Thyroid gland (tissue), 4 donors: ENCODE results near the gene SLC25A33. TPM values are rescaled to one million over a fixed set of nuclear protein-coding genes. Genes with fewer than 3 reads are reported as not detected.

Experiments
- DNase-seq, 2 donors: peaks; one replicate each; pipeline ENCODE4 v3.0.0-alpha.2; 2019
- H3K27ac ChIP-seq, 3 donors: fragments of 200-600 bp; sonication (generic); 1 replicate in 2 of 3; 2 replicates in 1 of 3; pipeline ENCODE4 v1.5.1; 2016 to 2019; ENCODE audit warnings: mild to moderate bottlenecking in 1 of 3, moderate library complexity in 1 of 3
- H3K27me3 ChIP-seq: fragments of 200-600 bp; sonication (generic); one replicate; pipeline ENCODE4 v1.5.1; 2019
- H3K36me3 ChIP-seq, 2 donors: fragments of 200-600 bp; sonication (generic); one replicate each; pipeline ENCODE4 v1.5.1; 2016 to 2019
- H3K4me1 ChIP-seq, 2 donors: fragments of 200-600 bp; sonication (generic); one replicate each; pipeline ENCODE4 v1.5.1; 2017 to 2019
- H3K4me3 ChIP-seq, 3 donors: fragments of 200-600 bp; sonication (generic); replicated peaks in 1 of 3; 1 replicate in 2 of 3; 2 replicates in 1 of 3; pipeline ENCODE4 v1.5.1; 2016; ENCODE audit warnings: mild to moderate bottlenecking in 1 of 3
- H3K9me3 ChIP-seq: fragments of 200-600 bp; sonication (generic); one replicate; pipeline ENCODE4 v1.5.1; 2017
- CTCF ChIP-seq, 6 experiments: fragments of 200-600 bp in 3 of 6; fragments of 450-650 bp in 3 of 6; sonication (generic) in 3 of 6; IDR thresholded peaks; one replicate each; pipeline ENCODE4 v1.5.1; 2016 to 2019; ENCODE audit warnings: antibody characterized with exemption in 6 of 6, mild to moderate bottlenecking in 2 of 6, inconsistent platforms in 1 of 6, moderate library complexity in 1 of 6
- POLR2A ChIP-seq, 2 donors: fragments of 450-650 bp; IDR thresholded peaks; one replicate each; pipeline ENCODE4 v1.6.1; 2017; ENCODE audit warnings: antibody characterized with exemption in 2 of 2, mild to moderate bottlenecking in 2 of 2, moderate library complexity in 1 of 2
- WGBS, 2 donors: methylation state at CpG; one replicate each; pipeline ENCODE4 v1.1.5; 2017; 5-methylcytosine and 5-hydroxymethylcytosine counted together
- intact Hi-C: fragments of 100-400 bp; cut with DNase I; formaldehyde crosslinking; loops from one replicate; pipeline ENCODE4 v1.15.1; 2023
- total RNA-seq, 4 donors: library from RNA; depleted of rRNA; stranded (reverse); fragments of >200 nt; gene quantifications; one replicate each; pipeline ENCODE4 v1.2.3, GENCODE V29; 2016

Gene SLC25A33
- total RNA-seq, 4 donors from 2014 or later, result 10.6 to 16.6 (median 14.7) TPM

- no peak overlapping the region for H3K4me3 ChIP-seq
- no peaks in the 10 kb centered on the region for H3K27me3 ChIP-seq
- no peaks in the 10 kb centered on the region for H3K9me3 ChIP-seq
- no peak overlapping the region for H3K27ac ChIP-seq
- no peak for TF ChIP-seq CTCF (IDR thresholded peaks at IDR 0.05)
- intact Hi-C loops, result no loop called here
- WGBS, 2 donors, result 86% methylated on average over 3 of the region's 3 CpGs
- no peak for DNase-seq
- H3K4me1 ChIP-seq, result peaks cover 11 to 16% of the 10 kb centered on the region in 2 donors
- H3K36me3 ChIP-seq, result peaks cover 0 to 3% of the 10 kb centered on the region in 2 donors
These were observed 47.0 kb downstream of the SLC25A33 start for GRCh38 chr1:9586147-9586766.

GRCh38 chr1:9588551-9589143 is 49.4 kb downstream of the SLC25A33 start, which contains the start of gene TMEM201:
Gene TMEM201, plus strand, starts transcription at chr1:9588911. Its CDS starts 20 bp downstream, at chr1:9588931.
- Histone ChIP-seq H3K4me1 (peaks cover 17 to 25% of the 10 kb centered on the region in 2 donors), H3K9me3 (no peaks in the 10 kb centered on the region), H3K27ac (peak within 1 kb of the TSS in 1 of 3 donors; percentile 33), H3K4me3 (peak within 1 kb of the TSS; percentile 14 to 58 (median 28)), H3K27me3 (no peaks in the 10 kb centered on the region), H3K36me3 (no peaks in the 10 kb centered on the region)
- peak; percentile 95 to 96 for DNase-seq
- TF ChIP-seq CTCF (IDR thresholded peaks at IDR 0.05), result peak in 5 of 6 experiments; percentile 40 to 98 (median 83)
- TF ChIP-seq POLR2A (IDR thresholded peaks at IDR 0.05), result peak in 1 of 2 donors; percentile 76
- no CpG with 5 or more reads among the region's 94 CpGs for WGBS, 2 donors
- intact Hi-C loops, result no loop called here

- peak; percentile 46 to 48 for DNase-seq
- intact Hi-C loops, result no loop called here
- no peaks in the 10 kb centered on the region for H3K27me3 ChIP-seq
- H3K4me3 ChIP-seq, result peak overlapping the region; percentile 14 to 58 (median 28)
- peak overlapping the region in 1 of 3 donors; percentile 33 for H3K27ac ChIP-seq
- WGBS, 2 donors, result 2 to 6% methylated on average over 3 to 20 of the region's 63 CpGs
- no peak for TF ChIP-seq CTCF (IDR thresholded peaks at IDR 0.05)
- TF ChIP-seq POLR2A (IDR thresholded peaks at IDR 0.05), result no peak
- H3K4me1 ChIP-seq, result peaks cover 17 to 27% of the 10 kb centered on the region in 2 donors
- no peaks in the 10 kb centered on the region for H3K36me3 ChIP-seq
- H3K9me3 ChIP-seq, result no peaks in the 10 kb centered on the region
These were observed 50.0 kb downstream of the SLC25A33 start for GRCh38 chr1:9589144-9589718.

DNA sequence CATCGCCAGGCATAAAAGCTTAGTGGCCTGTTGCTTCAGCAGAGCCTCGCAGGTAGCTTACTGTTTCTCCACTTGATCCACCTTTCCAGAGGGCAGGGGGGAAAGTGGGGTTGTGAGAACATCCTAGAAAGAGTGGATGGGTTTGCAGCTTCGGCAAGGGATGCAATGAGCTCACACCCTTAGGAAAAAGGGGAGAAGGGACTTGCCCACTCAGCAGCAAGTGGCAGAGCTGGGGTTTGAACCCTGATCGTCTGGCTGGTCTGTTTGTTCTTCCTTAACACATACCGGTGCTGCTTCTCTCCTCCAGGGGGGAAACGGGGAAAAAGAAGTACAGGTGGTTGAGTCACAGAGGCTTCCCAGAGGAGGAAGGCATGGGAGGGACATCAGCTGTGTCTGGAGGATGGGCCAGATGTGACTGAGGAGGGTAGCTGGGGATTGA is 50.5 kb downstream of the SLC25A33 start:
- no peaks in the 10 kb centered on the region for H3K27me3 ChIP-seq
- peak overlapping the region in 1 of 3 donors; percentile 33 for H3K27ac ChIP-seq
- 25 to 35% methylated on average over 6 of the region's 6 CpGs for WGBS, 2 donors
- TF ChIP-seq POLR2A (IDR thresholded peaks at IDR 0.05) (no peak), CTCF (IDR thresholded peaks at IDR 0.05) (no peak)
- peak overlapping the region in 2 of 3 donors; percentile 28 to 58 for H3K4me3 ChIP-seq
- no peaks in the 10 kb centered on the region for H3K9me3 ChIP-seq
- DNase-seq, result no peak
- no peaks in the 10 kb centered on the region for H3K36me3 ChIP-seq
- intact Hi-C loops, result no loop called here
- H3K4me1 ChIP-seq, result peaks cover 17 to 27% of the 10 kb centered on the region in 2 donors

DNA sequence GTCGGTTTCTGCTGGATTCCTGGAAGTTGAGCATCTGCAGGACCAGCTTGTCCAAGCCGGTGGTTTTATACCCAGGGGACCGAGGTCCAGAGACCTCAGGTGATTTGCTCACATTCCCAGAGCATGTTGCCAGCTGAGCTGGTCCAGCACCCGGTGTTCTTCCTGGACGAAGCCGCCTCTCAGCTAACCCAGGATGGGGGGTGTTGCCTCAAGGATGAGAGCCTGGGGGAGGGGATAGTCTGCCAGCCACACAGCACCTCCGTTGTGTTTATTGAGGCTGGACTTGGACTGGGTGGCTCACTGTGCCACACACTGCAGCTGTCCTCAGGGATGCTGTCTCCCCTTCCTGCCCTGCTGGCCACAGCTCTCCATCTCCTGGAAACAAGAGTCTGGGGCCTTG is 50.9 kb downstream of the SLC25A33 start:
- Histone ChIP-seq H3K9me3 (no peaks in the 10 kb centered on the region), H3K27ac (no peak overlapping the region), H3K27me3 (no peaks in the 10 kb centered on the region), H3K36me3 (no peaks in the 10 kb centered on the region), H3K4me3 (no peak overlapping the region), H3K4me1 (peaks cover 17 to 27% of the 10 kb centered on the region in 2 donors)
- intact Hi-C loops, result no loop called here
- no peak for TF ChIP-seq POLR2A (IDR thresholded peaks at IDR 0.05)
- no peak for TF ChIP-seq CTCF (IDR thresholded peaks at IDR 0.05)
- 80 to 88% methylated on average over 2 to 3 of the region's 7 CpGs for WGBS, 2 donors
- peak in 1 of 2 donors; percentile 18 for DNase-seq
